ENCODE results near the gene CCBE1.
"Not testable (repeated sequence)": the region's sequence is repeated elsewhere in the genome, so short reads cannot be mapped to it uniquely, and the experiment has no call there.

CCBE1 gene

DNA sequence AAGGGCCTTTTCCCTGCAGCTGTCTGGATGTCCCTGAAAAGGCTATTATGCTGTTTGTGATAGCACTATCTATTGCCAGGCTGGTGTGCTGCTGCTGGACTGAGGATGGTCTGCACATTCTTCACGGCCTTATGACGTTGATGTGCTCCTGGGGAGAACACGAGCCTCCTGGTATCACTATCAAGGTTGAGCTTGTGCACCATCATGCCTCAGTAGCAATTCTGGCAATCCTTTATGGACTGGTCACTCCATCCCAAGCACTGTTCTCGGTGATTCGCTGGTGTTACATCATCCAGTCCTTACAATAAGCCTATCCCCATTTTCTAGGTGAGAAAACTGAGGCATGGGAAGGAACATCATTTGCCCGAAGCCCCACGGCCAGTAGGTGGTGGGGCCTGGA is 18.2 kb upstream of the CCBE1 start:
- DNase-seq (ENCODE audit: low read depth in 2 of 2): no peak

DNA sequence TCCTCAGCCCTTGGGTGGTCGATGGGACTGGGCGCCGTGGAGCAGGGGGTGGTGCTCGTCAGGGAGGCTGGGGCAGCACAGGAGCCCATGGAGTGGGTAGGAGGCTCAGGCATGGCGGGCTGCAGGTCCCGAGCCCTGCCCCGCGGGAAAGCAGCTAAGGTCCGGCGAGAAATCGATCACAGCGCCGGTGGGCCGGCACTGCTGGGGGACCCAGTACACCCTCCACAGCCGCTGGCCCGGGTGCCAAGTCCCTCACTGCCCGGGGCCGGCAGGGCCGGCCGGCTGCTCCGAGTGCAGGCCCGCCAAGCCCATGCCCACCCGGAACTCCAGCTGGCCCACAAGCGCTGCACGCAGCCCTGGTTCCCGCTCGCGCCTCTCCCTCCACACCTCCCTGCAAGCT is 16.9 kb upstream of the CCBE1 start:
- DNase-seq (ENCODE audit: low read depth in 2 of 2): not testable (repeated sequence)

DNA sequence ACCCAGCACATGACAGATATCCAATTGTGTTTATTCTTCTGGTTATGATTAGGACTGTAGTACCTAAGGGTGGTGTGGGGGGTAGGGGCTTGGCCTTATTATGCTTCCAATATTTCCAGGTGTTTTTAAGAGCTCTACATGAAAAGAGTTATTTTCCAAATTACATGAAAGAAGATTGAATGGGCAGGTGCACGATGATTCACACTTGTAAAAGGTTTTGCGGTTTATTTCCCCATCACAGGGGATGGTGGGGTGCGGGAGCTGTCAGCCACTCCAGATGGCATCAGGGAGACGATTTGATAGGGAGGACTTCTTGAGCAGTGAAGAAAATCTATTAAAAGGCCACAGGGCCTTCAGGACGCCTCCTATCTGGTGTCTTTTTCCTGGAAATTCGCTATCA is 15.1 kb upstream of the CCBE1 start:
- no peak for DNase-seq (ENCODE audit: low read depth in 2 of 2)

GRCh38 chr18:59708988-59709387 is 11.8 kb upstream of the CCBE1 start:
- no peak for DNase-seq (ENCODE audit: low read depth in 2 of 2)

DNA sequence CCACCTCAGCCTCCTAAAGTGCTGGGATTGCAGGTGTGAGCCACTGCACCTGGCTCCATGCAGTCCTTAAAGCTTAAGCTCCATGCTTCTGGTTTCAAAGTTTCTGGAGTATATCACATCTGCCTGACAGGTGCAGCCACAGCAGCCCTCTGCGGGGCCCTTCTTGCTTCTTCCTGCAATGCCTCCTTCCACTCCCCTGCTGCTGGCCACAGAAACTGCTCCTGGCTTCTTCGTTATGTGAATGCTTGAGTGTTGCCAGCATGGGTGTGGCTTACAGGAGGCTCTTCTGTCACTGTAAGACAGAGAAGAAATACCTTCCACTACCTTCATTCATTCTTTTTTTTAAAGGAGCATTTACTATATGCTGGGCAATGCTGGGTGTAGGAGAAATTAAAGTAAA is 10.1 kb upstream of the CCBE1 start:
- no peak for DNase-seq (ENCODE audit: low read depth in 2 of 2)

DNA sequence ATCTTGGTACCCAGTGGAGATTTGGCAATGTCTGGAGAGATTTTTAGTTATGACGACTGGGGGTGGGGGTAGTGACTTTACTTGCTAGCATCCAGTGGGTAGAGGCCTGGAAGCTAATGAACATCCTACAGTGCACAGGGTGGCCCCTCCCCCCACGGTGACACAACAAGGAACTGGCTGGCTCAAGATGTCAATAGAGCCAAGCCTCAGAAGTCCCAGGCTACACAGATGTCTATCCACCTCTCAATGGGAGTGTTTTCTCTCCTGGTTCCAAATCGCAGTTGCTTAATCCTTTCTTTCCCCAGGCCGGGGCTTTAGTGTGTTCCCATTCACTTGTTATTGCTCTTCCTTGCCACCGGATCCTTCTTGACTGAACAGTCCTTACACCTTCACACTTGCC is 9.3 kb upstream of the CCBE1 start:
- DNase-seq (ENCODE audit: low read depth in 2 of 2): no peak

DNA sequence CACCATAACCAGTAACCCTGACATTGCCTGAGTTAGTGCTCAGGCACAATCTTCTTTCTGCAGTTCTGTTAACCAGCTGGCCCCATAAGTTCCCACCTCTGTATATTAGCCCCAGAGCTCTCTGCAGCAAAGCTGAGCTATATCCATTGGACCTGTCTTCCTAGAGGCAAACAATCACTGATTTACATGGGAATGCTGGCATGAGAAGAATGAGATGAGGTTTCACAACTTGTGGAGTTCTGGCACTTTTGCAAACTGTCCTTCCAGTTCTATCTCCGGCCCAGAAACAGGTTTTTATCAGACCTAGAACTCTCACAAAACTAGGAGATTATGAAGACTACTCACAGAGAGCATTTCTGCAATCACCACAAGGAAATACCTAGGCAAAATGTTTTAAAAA is 7.9 kb upstream of the CCBE1 start:
- DNase-seq (ENCODE audit: low read depth in 2 of 2): no peak

GRCh38 chr18:59704146-59704545 is 6.9 kb upstream of the CCBE1 start:
- no peak for DNase-seq (ENCODE audit: low read depth in 2 of 2)

DNA sequence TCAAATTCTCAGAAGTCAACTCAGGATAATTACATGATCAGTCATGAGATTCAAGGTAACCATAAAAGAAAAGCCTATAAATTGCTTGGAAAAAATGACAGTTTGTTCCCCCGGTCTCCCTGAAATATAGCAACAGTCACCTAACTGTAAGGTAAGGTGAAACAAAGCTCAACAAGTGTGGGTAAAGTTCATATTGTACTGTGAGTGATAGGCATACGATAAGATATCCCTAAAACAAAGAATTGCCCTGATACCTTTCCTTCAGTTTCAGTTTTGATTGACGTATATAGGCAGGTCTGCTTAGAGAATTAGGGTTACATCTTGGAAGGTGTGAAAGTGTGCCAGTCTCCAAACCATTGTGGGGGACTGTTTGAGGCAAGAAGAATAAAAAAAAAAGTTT is 4.0 kb upstream of the CCBE1 start:
- DNase-seq (ENCODE audit: low read depth in 2 of 2): no peak

DNA sequence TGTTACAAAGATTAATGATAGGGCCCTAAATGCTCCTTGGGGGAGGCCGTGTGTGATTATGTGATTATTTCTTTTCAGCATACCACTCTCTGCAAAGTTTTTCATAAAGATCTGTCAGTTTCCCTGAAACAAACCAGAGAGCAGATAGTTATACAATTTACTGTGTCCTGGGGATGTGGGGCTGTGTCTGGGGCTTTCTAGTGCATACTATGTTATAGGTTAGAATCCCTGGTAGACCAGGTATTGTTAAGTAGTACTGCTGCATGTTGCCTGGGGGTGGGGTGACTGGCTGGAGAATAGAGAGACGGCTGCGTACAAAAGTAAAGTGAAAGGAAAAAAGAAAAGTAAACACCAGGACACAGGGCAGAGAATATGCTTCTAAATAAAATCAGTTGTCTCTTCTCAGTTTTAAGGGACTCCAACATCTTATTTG is 3.3 kb upstream of the CCBE1 start:
- DNase-seq (ENCODE audit: low read depth in 2 of 2): no peak

GRCh38 chr18:59699750-59700534 is 2.7 kb upstream of the CCBE1 start:
- no peak for DNase-seq (ENCODE audit: low read depth in 2 of 2)

- no peak for DNase-seq (ENCODE audit: low read depth in 2 of 2)
Observed at GRCh38 chr18:59699061-59699460, 1.8 kb upstream of the CCBE1 start.

DNA sequence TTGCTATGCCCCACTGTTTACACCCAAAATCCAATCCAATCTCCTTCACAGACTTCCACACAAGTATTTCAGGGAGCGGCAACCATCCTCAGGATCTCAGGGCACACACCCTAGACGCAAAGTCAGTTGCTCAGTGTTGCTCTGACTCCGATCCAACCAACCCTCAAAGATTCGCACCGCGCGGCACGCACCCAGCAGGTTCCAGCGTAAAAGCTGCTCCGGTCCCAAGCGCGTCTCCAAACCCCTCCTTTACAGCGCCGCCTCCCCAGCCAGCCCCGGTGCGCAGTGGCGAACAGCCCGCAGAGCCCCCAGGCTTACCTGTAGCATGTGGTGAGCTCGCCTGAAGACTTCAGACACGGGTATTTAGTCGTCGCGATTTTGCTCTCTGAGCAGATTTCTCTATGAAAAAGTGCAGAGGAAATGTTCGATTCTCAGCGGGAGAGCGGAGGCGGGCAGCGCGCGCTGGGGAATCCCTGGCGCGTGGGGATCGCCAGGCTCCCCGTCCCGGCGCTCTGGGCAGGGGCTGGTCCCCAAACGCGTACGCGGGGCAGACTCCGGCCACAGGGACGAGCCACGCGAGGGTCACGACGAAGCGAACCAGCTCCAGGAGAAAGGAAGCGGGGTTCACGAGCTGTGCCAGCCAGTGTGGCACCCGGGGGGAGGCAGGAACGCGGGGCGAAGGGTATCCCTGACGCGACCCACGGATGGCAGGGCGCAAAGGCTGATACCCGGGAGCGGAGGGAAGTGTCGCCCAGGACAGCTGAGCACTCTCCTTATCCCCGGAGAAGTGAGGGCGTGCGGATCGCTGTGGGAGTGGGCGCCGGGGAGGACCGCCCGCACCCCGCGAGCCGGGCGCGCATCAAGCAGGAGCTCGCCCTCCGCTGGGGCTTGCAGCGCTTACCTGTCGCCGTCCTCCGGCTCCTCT is 650 bp downstream of the CCBE1 start:
- DNase-seq (ENCODE audit: low read depth in 2 of 2): no peak

GRCh38 chr18:59695551-59695950 is 1.7 kb downstream of the CCBE1 start:
- DNase-seq (ENCODE audit: low read depth in 2 of 2): no peak

DNA sequence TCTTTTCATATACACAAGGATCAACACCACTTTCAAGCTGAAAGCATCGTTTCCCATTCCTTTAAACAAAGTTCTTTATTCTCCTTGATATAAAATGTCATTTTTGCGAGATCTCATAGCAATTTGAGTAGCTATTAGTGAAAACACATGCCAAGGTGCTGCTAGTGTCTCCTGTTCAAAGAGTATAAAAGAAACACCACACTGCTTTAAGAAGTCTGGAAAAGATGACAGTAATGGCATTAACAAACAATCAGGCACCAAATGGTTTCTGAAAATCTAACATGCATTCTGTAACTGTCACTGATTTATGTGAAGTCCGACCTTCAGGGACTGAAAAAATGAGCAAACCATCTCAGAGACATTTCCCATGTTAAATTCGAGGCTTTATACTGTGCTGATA is 2.4 kb downstream of the CCBE1 start:
- DNase-seq (ENCODE audit: low read depth in 2 of 2): no peak

GRCh38 chr18:59691996-59692395 is 5.2 kb downstream of the CCBE1 start:
- peak; percentile 57 to 60 for DNase-seq (ENCODE audit: low read depth in 2 of 2)

DNA sequence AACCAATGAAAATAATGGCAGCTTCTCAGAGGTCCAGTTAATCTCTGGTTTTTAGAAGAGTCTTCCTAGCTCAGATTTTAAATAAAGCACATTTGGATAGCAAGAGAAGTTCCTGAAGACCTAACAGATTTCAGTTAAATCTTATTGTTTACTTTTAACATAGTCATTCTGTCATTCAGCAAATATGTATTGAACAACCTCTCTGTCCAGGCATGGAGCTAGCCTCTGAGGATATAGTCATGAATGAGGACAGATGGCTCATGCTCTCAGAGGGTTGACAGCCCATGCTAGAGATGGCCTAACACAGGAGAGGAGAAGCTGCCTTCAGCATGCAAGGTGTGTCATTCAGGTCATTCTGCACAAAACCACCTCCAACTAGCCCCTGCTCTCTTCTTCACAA is 6.2 kb downstream of the CCBE1 start:
- DNase-seq (ENCODE audit: low read depth in 2 of 2): peak; percentile 76 to 80

DNA sequence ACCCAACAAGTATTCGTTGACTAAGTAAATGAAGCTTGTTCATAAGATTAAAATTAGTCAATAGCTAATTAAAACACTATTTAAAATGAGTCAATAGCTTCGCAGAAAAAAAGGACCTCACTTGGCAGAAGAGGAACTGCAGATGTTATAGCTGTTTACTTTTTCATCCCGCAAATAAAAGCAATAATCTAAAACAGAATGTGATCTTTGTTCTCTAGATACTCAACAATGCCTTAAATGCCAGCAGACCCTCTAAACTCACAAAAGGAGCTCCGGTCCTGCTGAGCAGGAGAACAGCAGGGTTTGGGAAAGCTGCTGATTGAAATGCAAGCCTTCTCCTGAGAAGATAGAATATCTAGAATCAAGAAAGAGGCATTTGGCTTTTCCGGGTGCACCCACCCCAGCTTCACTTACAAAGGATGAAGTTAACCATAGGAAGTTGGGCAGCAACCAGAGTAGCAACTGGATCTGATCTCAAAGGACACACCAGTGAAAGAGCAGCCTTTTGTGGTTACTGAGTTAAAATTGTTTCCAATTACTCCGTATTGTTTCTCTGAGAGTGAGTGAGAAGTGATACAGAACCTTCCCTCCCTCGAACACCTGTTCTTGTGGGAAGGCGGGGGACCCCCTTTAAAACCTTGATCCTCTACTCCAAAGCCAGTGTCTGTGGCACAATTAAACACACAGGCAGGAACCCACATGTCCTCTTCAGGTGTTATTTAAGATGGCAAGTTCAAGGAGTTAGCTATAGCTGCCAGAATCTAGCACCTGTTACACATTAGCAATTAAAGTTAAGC is 6.8 kb downstream of the CCBE1 start:
- DNase-seq (ENCODE audit: low read depth in 2 of 2): no peak

DNA sequence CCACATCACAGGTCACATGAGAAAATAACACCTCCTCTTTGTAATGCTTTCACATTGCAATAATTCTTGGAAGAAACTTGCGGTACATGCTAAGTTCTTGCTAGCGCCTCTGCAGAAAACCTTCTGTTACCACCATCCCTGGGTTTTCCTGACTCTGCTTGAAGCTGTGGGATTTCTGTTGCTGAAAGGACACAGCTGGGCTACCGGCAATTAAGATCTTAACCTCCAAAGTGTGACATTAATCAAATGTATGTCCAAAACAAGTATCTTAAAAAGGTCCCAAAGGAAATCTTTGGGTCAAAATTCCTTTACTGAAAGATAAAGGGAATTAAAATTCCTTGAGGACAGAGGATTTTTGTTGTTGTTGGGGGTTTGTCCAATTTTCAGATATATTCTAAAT is 7.5 kb downstream of the CCBE1 start:
- DNase-seq (ENCODE audit: low read depth in 2 of 2): no peak

- DNase-seq (ENCODE audit: low read depth in 2 of 2): no peak
Observed at GRCh38 chr18:59686260-59686659, 11.0 kb downstream of the CCBE1 start.

- DNase-seq (ENCODE audit: low read depth in 2 of 2): no peak
Observed at GRCh38 chr18:59685501-59685900, 11.7 kb downstream of the CCBE1 start.

DNA sequence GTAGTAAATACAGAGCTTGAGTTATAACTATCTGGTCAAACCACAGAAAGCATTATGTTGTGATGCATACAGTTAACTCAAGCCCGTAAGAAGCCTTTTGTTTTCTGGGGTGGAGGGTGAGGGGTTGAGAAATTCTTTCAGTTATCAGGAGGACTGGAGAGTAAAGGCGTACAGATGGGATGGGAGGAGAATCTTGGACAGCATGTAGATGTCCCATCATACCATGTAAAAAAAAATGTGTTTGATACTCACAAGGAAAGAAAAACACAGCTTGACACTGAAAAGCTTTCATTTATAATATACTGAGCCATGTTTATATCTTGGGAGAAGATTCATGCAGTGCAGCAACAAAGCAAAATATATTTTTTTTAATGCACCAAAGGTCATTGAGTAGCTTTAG is 12.4 kb downstream of the CCBE1 start:
- DNase-seq (ENCODE audit: low read depth in 2 of 2): no peak

Data from fibroblast of skin of left biceps (primary cell).